ENCODE data around the gene DISP1.

DISP1 gene

DNA sequence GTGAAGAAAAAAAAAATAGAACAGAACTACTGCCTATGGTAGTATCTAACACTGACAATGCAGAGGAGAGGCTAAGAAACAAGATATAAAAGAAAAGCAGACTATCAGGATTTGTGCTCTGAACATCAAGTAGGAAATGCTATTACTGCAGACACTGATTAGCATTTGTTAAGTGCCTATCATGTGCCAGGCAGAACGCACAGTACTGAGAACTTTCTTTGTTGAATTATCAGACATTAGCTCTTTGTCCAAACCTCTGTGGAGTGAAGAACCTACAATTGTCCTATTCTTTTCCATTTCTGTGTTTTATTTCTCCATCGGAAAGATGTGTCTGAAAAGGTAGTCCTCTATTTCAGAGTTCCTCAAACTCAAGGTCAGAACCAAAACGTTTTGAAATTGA is 30.5 kb upstream of the DISP1 start:
- Histone ChIP-seq H3K9me3 (replicated peaks; ENCODE audit: insufficient read depth, low read length) (no peaks in the 10 kb centered on the region), H3K27me3 (replicated peaks; ENCODE audit: insufficient read depth, low read length) (no peaks in the 10 kb centered on the region), H3K9me2 (replicated peaks; ENCODE audit: insufficient read depth, low read length) (no peaks in the 10 kb centered on the region), H3K79me2 (ENCODE audit: low read length) (no peaks in the 10 kb centered on the region), H2AFZ (ENCODE audit: low read length) (no peak overlapping the region), H4K20me1 (ENCODE audit: insufficient read depth, low read length) (no peaks in the 10 kb centered on the region), H3F3A (ENCODE audit: insufficient read depth, low read length) (no peaks in the 10 kb centered on the region), H3K36me3 (replicated peaks; ENCODE audit: insufficient read depth, low read length) (no peaks in the 10 kb centered on the region), H3K4me3 (ENCODE audit: low read length) (no peak overlapping the region), H3K4me2 (ENCODE audit: low read depth, low read length) (no peak overlapping the region), H3K4me1 (ENCODE audit: low read length) (no peaks in the 10 kb centered on the region), H3K27ac (ENCODE audit: low read length) (no peak overlapping the region), H3K9ac (ENCODE audit: low read length) (no peak overlapping the region)
- TF ChIP-seq, protein P1, sequence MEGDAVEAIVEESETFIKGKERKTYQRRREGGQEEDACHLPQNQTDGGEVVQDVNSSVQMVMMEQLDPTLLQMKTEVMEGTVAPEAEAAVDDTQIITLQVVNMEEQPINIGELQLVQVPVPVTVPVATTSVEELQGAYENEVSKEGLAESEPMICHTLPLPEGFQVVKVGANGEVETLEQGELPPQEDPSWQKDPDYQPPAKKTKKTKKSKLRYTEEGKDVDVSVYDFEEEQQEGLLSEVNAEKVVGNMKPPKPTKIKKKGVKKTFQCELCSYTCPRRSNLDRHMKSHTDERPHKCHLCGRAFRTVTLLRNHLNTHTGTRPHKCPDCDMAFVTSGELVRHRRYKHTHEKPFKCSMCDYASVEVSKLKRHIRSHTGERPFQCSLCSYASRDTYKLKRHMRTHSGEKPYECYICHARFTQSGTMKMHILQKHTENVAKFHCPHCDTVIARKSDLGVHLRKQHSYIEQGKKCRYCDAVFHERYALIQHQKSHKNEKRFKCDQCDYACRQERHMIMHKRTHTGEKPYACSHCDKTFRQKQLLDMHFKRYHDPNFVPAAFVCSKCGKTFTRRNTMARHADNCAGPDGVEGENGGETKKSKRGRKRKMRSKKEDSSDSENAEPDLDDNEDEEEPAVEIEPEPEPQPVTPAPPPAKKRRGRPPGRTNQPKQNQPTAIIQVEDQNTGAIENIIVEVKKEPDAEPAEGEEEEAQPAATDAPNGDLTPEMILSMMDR (IDR thresholded peaks at IDR 0.05; ENCODE audit: low read length): no peak
- TF ChIP-seq EZH2 (optimal IDR thresholded peaks at IDR 0.05; ENCODE audit: low read depth, low read length) (no peak), EZH2phosphoT487 (IDR thresholded peaks at IDR 0.05; ENCODE audit: low read length) (no peak)
- DNase-seq: no peak

DNA sequence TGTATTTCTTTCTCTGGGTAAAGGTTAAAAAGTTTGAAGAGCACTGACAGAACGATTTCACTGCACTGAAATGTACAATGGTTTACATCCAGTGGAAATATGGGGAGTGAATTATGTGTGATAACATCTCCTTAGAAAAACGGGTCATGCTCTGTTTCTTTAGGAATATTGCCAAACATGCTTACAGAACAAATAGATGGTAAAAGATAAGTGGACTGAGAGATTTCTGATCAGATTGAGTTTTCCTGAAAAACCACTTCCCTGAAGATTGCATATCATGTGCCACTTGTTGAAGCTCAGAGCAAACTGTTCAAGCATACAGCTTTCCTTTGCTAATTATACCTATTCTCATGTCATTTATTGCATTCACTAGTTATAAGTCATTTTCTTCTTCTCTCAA is 29.9 kb upstream of the DISP1 start:
- H3K27me3 ChIP-seq (replicated peaks; ENCODE audit: insufficient read depth, low read length): no peaks in the 10 kb centered on the region
- no peaks in the 10 kb centered on the region for H3K9me2 ChIP-seq (replicated peaks; ENCODE audit: insufficient read depth, low read length)
- no peak for DNase-seq
- no peaks in the 10 kb centered on the region for H3K36me3 ChIP-seq (replicated peaks; ENCODE audit: insufficient read depth, low read length)
- H3K9me3 ChIP-seq (replicated peaks; ENCODE audit: insufficient read depth, low read length): no peaks in the 10 kb centered on the region
- no peak overlapping the region for H2AFZ ChIP-seq (ENCODE audit: low read length)
- H3K4me1 ChIP-seq (ENCODE audit: low read length): no peaks in the 10 kb centered on the region
- H3K4me2 ChIP-seq (ENCODE audit: low read depth, low read length): no peak overlapping the region
- no peaks in the 10 kb centered on the region for H4K20me1 ChIP-seq (ENCODE audit: insufficient read depth, low read length)
- H3K9ac ChIP-seq (ENCODE audit: low read length): no peak overlapping the region
- no peaks in the 10 kb centered on the region for H3F3A ChIP-seq (ENCODE audit: insufficient read depth, low read length)
- TF ChIP-seq EZH2 (optimal IDR thresholded peaks at IDR 0.05; ENCODE audit: low read depth, low read length): no peak
- TF ChIP-seq EZH2phosphoT487 (IDR thresholded peaks at IDR 0.05; ENCODE audit: low read length): no peak
- TF ChIP-seq, protein P1 (IDR thresholded peaks at IDR 0.05; ENCODE audit: low read length): no peak
- H3K4me3 ChIP-seq (ENCODE audit: low read length): no peak overlapping the region
- no peaks in the 10 kb centered on the region for H3K79me2 ChIP-seq (ENCODE audit: low read length)
- no peak overlapping the region for H3K27ac ChIP-seq (ENCODE audit: low read length)

DNA sequence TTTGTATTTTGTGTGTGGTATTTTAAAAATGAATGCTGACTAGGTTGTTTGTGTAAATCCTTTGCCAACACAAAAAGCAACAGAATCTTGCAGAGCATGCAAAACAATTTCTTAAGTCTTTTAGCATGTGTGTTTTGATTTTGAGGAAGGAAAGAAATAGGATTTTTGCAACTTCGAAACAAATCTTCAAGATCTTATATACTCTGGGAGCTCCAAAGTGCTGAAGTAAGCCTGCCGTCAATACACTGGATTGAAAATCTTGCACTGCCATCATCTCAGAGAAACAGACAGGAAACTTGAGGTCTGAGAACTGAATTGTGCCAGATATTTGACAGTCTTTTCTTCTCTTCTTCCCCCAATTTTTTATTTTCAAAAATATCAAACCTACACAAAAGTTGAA is 29.3 kb upstream of the DISP1 start:
- H3K79me2 ChIP-seq (ENCODE audit: low read length): no peaks in the 10 kb centered on the region
- H3K4me3 ChIP-seq (ENCODE audit: low read length): no peak overlapping the region
- no peak overlapping the region for H3K9ac ChIP-seq (ENCODE audit: low read length)
- H2AFZ ChIP-seq (ENCODE audit: low read length): no peak overlapping the region
- no peaks in the 10 kb centered on the region for H3K9me2 ChIP-seq (replicated peaks; ENCODE audit: insufficient read depth, low read length)
- H3K4me1 ChIP-seq (ENCODE audit: low read length): no peaks in the 10 kb centered on the region
- H3K36me3 ChIP-seq (replicated peaks; ENCODE audit: insufficient read depth, low read length): no peaks in the 10 kb centered on the region
- no peaks in the 10 kb centered on the region for H3K27me3 ChIP-seq (replicated peaks; ENCODE audit: insufficient read depth, low read length)
- no peak overlapping the region for H3K4me2 ChIP-seq (ENCODE audit: low read depth, low read length)
- no peaks in the 10 kb centered on the region for H3K9me3 ChIP-seq (replicated peaks; ENCODE audit: insufficient read depth, low read length)
- no peaks in the 10 kb centered on the region for H4K20me1 ChIP-seq (ENCODE audit: insufficient read depth, low read length)
- H3K27ac ChIP-seq (ENCODE audit: low read length): no peak overlapping the region
- DNase-seq: no peak
- no peak for TF ChIP-seq EZH2phosphoT487 (IDR thresholded peaks at IDR 0.05; ENCODE audit: low read length)
- H3F3A ChIP-seq (ENCODE audit: insufficient read depth, low read length): no peaks in the 10 kb centered on the region

DNA sequence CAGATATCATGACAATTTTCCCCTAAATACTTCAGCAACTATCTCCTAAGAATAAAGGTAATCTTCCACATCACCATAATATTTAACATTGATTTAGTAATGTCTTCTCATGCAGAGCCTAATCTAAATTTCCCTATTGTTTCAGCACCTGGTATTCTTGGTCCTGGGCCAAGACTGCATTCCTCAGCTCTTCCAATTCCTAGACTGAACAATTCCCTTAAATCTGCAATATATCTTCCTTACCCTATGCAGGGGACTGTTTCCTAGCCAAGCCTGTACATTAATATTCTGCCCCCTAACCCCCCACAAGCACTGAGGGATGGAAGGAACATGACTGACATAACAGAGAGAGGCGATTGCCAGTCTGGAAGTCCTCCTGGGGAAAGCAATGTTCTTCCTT is 28.7 kb upstream of the DISP1 start:
- TF ChIP-seq, protein P1 (IDR thresholded peaks at IDR 0.05; ENCODE audit: low read length): no peak
- TF ChIP-seq EZH2 (optimal IDR thresholded peaks at IDR 0.05; ENCODE audit: low read depth, low read length) (no peak), EZH2phosphoT487 (IDR thresholded peaks at IDR 0.05; ENCODE audit: low read length) (no peak)
- Histone ChIP-seq H4K20me1 (ENCODE audit: insufficient read depth, low read length) (no peaks in the 10 kb centered on the region), H3K4me1 (ENCODE audit: low read length) (no peaks in the 10 kb centered on the region), H3K36me3 (replicated peaks; ENCODE audit: insufficient read depth, low read length) (no peaks in the 10 kb centered on the region), H3K27me3 (replicated peaks; ENCODE audit: insufficient read depth, low read length) (no peaks in the 10 kb centered on the region), H3K4me3 (ENCODE audit: low read length) (no peak overlapping the region), H3K9ac (ENCODE audit: low read length) (no peak overlapping the region), H2AFZ (ENCODE audit: low read length) (no peak overlapping the region), H3K9me2 (replicated peaks; ENCODE audit: insufficient read depth, low read length) (no peaks in the 10 kb centered on the region), H3K9me3 (replicated peaks; ENCODE audit: insufficient read depth, low read length) (no peaks in the 10 kb centered on the region), H3K4me2 (ENCODE audit: low read depth, low read length) (no peak overlapping the region), H3K79me2 (ENCODE audit: low read length) (no peaks in the 10 kb centered on the region), H3F3A (ENCODE audit: insufficient read depth, low read length) (no peaks in the 10 kb centered on the region), H3K27ac (ENCODE audit: low read length) (no peak overlapping the region)
- no peak for DNase-seq

Data from MM.1S (cell line).